Neutrophil (primary cell): Measurements from ENCODE around the gene MEAK7.

Experiments used
- H3K27ac ChIP-seq: fragments of 200-600 bp; sonication (generic); 2 replicates; pipeline ENCODE4 v1.5.1; 2016; ENCODE audit warnings: mild to moderate bottlenecking, moderate library complexity
- H3K27me3 ChIP-seq: fragments of 200-600 bp; sonication (generic); 2 replicates; pipeline ENCODE4 v1.6.0; 2016; ENCODE audit warnings: mild to moderate bottlenecking
- H3K36me3 ChIP-seq: fragments of 200-600 bp; sonication (generic); 2 replicates; pipeline ENCODE4 v1.5.1; 2017
- H3K4me1 ChIP-seq, 2 experiments: fragments of 200-600 bp in 1 of 2; sonication (generic) in 1 of 2; 1 replicate in 1 of 2; 2 replicates in 1 of 2; pipeline versions ENCODE4 v1.5.1 to v1.6.1; 2013 to 2016; ENCODE audit warnings: low read depth in 1 of 2, low read length in 1 of 2, mild to moderate bottlenecking in 1 of 2, moderate library complexity in 1 of 2; ENCODE audit not compliant: control insufficient read depth in 1 of 2, insufficient read depth in 1 of 2
- H3K4me3 ChIP-seq, 2 experiments: fragments of 200-600 bp in 1 of 2; sonication (generic) in 1 of 2; 1 replicate in 1 of 2; 2 replicates in 1 of 2; pipeline ENCODE4 v1.5.1; 2013 to 2016; ENCODE audit warnings: low read depth in 1 of 2, low read length in 1 of 2, mild to moderate bottlenecking in 1 of 2, moderate library complexity in 1 of 2
- H3K9me3 ChIP-seq: fragments of 200-600 bp; sonication (generic); 2 replicates; pipeline ENCODE4 v1.5.1; 2016
- TF ChIP-seq, protein P1 (sequence below): fragments of 200-600 bp; sonication (generic); IDR thresholded peaks from 2 replicates; pipeline ENCODE4 v1.5.1; 2016; ENCODE audit warnings: antibody characterized with exemption

Gene MEAK7

GRCh38 chr16:84543253-84543652, 38.8 kb upstream of the MEAK7 start:
- Histone ChIP-seq H3K36me3 (no peaks in the 10 kb centered on the region), H3K9me3 (no peaks in the 10 kb centered on the region), H3K4me1 (peaks cover 0 to 3% of the 10 kb centered on the region in 2 experiments), H3K4me3 (no peak overlapping the region), H3K27ac (no peak overlapping the region), H3K27me3 (peaks cover 31% of the 10 kb centered on the region)
- TF ChIP-seq, protein P1, sequence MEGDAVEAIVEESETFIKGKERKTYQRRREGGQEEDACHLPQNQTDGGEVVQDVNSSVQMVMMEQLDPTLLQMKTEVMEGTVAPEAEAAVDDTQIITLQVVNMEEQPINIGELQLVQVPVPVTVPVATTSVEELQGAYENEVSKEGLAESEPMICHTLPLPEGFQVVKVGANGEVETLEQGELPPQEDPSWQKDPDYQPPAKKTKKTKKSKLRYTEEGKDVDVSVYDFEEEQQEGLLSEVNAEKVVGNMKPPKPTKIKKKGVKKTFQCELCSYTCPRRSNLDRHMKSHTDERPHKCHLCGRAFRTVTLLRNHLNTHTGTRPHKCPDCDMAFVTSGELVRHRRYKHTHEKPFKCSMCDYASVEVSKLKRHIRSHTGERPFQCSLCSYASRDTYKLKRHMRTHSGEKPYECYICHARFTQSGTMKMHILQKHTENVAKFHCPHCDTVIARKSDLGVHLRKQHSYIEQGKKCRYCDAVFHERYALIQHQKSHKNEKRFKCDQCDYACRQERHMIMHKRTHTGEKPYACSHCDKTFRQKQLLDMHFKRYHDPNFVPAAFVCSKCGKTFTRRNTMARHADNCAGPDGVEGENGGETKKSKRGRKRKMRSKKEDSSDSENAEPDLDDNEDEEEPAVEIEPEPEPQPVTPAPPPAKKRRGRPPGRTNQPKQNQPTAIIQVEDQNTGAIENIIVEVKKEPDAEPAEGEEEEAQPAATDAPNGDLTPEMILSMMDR = no peak

- Histone ChIP-seq H3K4me3 (no peak overlapping the region), H3K9me3 (no peaks in the 10 kb centered on the region), H3K4me1 (peaks cover 0 to 3% of the 10 kb centered on the region in 2 experiments), H3K27ac (no peak overlapping the region), H3K27me3 (peaks cover 31% of the 10 kb centered on the region), H3K36me3 (no peaks in the 10 kb centered on the region)
- TF ChIP-seq, protein P1 = no peak
Measured at GRCh38 chr16:84541999-84542817, 37.7 kb upstream of the MEAK7 start.

DNA sequence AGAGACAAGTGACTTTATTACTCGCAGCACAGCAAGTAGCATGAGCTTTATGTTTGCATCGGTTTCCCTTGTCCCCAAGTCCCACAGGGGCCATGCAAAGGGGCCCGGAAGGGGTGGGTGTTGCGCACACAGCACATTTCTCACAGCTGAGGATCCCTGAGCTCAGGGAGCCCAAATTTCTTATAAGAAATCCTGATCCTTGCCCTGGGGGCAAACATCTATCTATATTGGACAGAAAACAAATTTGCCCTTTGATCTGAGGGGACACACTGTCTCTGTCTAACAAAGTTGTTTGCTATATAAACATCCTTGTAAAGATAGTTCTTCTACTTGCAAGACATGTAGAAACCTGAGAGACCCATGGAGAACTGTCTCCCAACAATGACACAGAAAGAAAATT, 35.7 kb upstream of the MEAK7 start:
- no peak overlapping the region for H3K27ac ChIP-seq
- H3K36me3 ChIP-seq = no peaks in the 10 kb centered on the region
- H3K4me1 ChIP-seq = peaks cover 2 to 13% of the 10 kb centered on the region in 2 experiments
- H3K4me3 ChIP-seq = no peak overlapping the region
- no peaks in the 10 kb centered on the region for H3K9me3 ChIP-seq
- TF ChIP-seq, protein P1 = no peak
- H3K27me3 ChIP-seq = peaks cover 17% of the 10 kb centered on the region

GRCh38 chr16:84538222-84538840, 33.9 kb upstream of the MEAK7 start:
- Histone ChIP-seq H3K27ac (no peak overlapping the region), H3K4me1 (peaks cover 14 to 26% of the 10 kb centered on the region in 2 experiments), H3K9me3 (no peaks in the 10 kb centered on the region), H3K4me3 (no peak overlapping the region), H3K36me3 (no peaks in the 10 kb centered on the region), H3K27me3 (peaks cover 7% of the 10 kb centered on the region)
- TF ChIP-seq, protein P1 = no peak

- Histone ChIP-seq H3K36me3 (no peaks in the 10 kb centered on the region), H3K27me3 (peaks cover 14% of the 10 kb centered on the region), H3K9me3 (no peaks in the 10 kb centered on the region), H3K4me3 (no peak overlapping the region), H3K4me1 (peaks cover 14 to 26% of the 10 kb centered on the region in 2 experiments), H3K27ac (no peak overlapping the region)
- TF ChIP-seq, protein P1 = no peak
Measured at GRCh38 chr16:84537491-84538151, 33.2 kb upstream of the MEAK7 start.
